ENCODE measurements around the gene ROPN1L. TPM values are rescaled to one million over a fixed set of nuclear protein-coding genes. Genes with fewer than 3 reads are reported as not detected.

Gene ROPN1L
- total RNA-seq, 1 donor from 2014 or later, result 1.9 TPM

DNA sequence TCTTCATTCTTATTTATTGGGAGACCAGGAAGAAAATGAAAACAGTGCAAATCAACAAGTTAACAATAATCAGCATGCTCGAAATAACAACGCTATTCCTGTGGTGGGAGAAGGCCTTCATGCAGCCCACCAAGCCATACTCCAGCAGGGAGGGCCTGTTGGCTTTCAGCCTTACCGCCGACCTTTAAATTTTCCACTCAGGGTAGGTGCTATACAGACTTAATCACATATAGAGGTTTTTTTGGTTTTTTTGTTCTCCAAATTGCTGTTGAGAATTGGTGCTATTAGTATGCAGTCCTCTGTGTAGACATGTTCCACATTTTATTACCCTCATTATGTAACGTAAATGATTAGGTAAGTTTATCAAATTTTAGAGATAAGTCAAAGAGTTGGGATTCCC lies 30.3 kb upstream of the ROPN1L start:
- H3K4me3 ChIP-seq, result no peak overlapping the region
- DNase-seq (no peak), ATAC-seq (no peak)
- H3K4me1 ChIP-seq, result no peaks in the 10 kb centered on the region
- intact Hi-C loops (cut with DNase I), result no loop called here
- no peaks in the 10 kb centered on the region for H3K9me3 ChIP-seq
- H3K27ac ChIP-seq, result no peak overlapping the region
- H3K36me3 ChIP-seq, result peaks cover 100% of the 10 kb centered on the region
- H3K27me3 ChIP-seq, result no peaks in the 10 kb centered on the region
- TF ChIP-seq, protein P1, sequence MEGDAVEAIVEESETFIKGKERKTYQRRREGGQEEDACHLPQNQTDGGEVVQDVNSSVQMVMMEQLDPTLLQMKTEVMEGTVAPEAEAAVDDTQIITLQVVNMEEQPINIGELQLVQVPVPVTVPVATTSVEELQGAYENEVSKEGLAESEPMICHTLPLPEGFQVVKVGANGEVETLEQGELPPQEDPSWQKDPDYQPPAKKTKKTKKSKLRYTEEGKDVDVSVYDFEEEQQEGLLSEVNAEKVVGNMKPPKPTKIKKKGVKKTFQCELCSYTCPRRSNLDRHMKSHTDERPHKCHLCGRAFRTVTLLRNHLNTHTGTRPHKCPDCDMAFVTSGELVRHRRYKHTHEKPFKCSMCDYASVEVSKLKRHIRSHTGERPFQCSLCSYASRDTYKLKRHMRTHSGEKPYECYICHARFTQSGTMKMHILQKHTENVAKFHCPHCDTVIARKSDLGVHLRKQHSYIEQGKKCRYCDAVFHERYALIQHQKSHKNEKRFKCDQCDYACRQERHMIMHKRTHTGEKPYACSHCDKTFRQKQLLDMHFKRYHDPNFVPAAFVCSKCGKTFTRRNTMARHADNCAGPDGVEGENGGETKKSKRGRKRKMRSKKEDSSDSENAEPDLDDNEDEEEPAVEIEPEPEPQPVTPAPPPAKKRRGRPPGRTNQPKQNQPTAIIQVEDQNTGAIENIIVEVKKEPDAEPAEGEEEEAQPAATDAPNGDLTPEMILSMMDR (IDR thresholded peaks at IDR 0.05), result no peak

DNA sequence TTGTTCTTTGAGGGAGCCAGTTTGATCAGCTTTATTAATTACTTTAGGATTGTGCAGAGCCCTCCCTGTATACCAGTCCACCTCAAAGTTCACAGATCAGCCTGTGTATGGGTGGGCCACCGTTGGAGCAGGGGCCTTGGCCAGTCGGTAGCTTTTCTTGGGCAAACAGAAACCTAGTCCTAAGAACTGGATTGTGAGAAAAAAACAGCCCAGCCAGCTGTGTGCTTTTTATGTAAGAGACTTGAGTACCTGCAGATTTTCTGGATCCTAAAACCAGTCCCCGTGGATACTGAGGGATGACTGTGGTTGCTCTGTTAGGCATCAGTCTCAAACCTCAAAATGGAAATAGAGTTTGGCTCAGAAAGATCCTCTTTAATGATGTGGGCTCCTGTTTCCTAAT lies 24.8 kb upstream of the ROPN1L start:
- H3K27ac ChIP-seq, result no peak overlapping the region
- peaks cover 98% of the 10 kb centered on the region for H3K36me3 ChIP-seq
- intact Hi-C loops (cut with DNase I), result no loop called here
- no peak for DNase-seq
- H3K4me3 ChIP-seq, result no peak overlapping the region
- H3K9me3 ChIP-seq, result no peaks in the 10 kb centered on the region
- no peak for ATAC-seq
- TF ChIP-seq, protein P1 (IDR thresholded peaks at IDR 0.05), result no peak
- H3K27me3 ChIP-seq, result no peaks in the 10 kb centered on the region
- H3K4me1 ChIP-seq, result peaks cover 14% of the 10 kb centered on the region

DNA sequence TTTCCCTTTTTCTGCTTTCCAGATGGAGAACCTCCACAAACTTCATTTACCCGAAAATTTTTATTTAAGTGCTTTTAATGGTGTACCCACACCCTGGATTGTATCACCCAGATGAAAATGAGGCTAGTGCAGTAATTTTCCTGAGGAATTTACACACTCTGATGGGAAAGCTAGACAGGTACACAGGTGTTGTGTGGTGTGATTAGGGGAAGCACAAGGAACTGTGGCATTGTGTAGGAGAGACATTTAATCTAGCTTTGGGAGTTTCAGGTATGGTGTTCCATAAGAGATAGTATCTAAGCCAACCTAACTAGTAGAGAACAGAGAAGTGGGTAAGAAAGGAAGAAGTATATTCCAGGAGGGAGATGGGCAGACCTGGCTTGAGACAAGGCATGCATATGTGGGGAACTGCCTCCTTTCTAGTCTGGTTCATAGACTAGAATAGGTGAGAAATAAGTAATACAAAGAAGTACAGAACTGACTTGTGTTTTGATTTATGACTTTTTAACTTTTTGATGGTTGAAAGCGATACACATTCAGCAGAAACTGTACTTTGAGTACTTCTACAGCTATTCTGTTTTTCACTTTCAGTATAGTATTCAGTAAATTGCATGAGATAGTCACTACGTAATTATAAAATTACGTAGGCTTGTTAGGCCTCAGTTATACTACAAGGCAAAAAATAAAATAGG lies 22.9 kb upstream of the ROPN1L start:
- TF ChIP-seq, protein P1 (IDR thresholded peaks at IDR 0.05), result no peak
- intact Hi-C loops (cut with DNase I), result no loop called here
- H3K27me3 ChIP-seq, result no peaks in the 10 kb centered on the region
- ATAC-seq (no peak), DNase-seq (no peak)
- H3K36me3 ChIP-seq, result peaks cover 91% of the 10 kb centered on the region
- H3K4me1 ChIP-seq, result peaks cover 14% of the 10 kb centered on the region
- no peaks in the 10 kb centered on the region for H3K9me3 ChIP-seq
- H3K4me3 ChIP-seq, result no peak overlapping the region
- no peak overlapping the region for H3K27ac ChIP-seq

DNA sequence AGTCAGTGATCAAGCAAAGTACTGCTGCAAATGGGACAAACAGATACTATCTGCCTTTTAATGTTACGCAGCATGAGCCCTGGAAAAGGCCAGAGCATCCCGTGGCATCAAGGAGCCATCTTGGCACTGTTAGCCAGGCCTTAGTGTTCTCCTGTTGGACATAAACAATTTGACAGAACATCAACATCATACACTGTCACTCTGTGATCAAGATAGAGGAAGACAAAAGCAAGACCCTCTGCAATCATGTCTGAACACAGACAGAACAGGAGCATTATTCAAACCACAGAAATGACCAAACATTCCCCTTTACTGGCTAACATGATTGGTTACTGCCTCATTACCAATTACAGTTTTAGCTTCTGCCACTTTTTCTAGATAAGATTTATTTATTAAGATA lies 21.2 kb upstream of the ROPN1L start:
- no peaks in the 10 kb centered on the region for H3K9me3 ChIP-seq
- peaks cover 14% of the 10 kb centered on the region for H3K4me1 ChIP-seq
- DNase-seq, result no peak
- intact Hi-C loops (cut with DNase I), result loop anchor here (10.0 kb wide), 1 partner anchor 136 kb away; no protein-coding TSS in a partner anchor
- peaks cover 91% of the 10 kb centered on the region for H3K36me3 ChIP-seq
- TF ChIP-seq, protein P1 (IDR thresholded peaks at IDR 0.05), result no peak
- no peak for ATAC-seq
- no peaks in the 10 kb centered on the region for H3K27me3 ChIP-seq
- no peak overlapping the region for H3K4me3 ChIP-seq
- H3K27ac ChIP-seq, result no peak overlapping the region

DNA sequence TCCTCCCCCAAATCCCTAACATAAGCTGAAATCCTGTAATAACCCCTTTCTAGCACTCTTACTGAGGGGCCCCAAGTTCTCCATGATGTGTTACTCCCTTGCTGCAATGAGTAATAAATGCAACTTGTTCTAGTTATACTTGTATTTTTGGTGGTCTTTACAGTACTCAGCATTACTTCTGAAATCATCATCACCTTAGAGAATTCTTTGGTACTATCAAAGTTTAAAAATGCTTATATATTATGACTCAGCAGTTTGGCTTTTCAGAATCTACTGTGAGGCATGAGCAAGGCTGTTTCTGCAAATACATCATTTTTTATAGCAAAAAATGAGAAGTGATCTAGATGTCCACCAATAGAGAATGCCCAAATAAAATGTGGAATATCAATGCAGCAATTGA lies 20.7 kb upstream of the ROPN1L start:
- Histone ChIP-seq H3K36me3 (peaks cover 91% of the 10 kb centered on the region), H3K4me3 (no peak overlapping the region), H3K4me1 (peaks cover 14% of the 10 kb centered on the region), H3K9me3 (no peaks in the 10 kb centered on the region), H3K27ac (no peak overlapping the region), H3K27me3 (no peaks in the 10 kb centered on the region)
- intact Hi-C loops (cut with DNase I), result loop anchor here (10.0 kb wide), 1 partner anchor 136 kb away; no protein-coding TSS in a partner anchor
- DNase-seq (no peak), ATAC-seq (no peak)
- TF ChIP-seq, protein P1 (IDR thresholded peaks at IDR 0.05), result no peak

Measured in upper lobe of right lung (tissue), 1 donor.